Liver (tissue), 9 donors: ENCODE results near the gene TMEM100. TPM values are rescaled to one million over a fixed set of nuclear protein-coding genes. Genes with fewer than 3 reads are reported as not detected.

Experiments used
- DNase-seq: peaks from one replicate; pipeline ENCODE4 v3.0.0-alpha.2; 2017; ENCODE audit warnings: low spot score
- H3K27ac ChIP-seq, 2 donors: one replicate each; pipeline ENCODE4 v1.7.0; 2013; ENCODE audit warnings: inconsistent platforms in 2 of 2, low read length in 2 of 2, control low read depth in 1 of 2, low read depth in 1 of 2, mild to moderate bottlenecking in 1 of 2
- H3K27me3 ChIP-seq, 4 donors: one replicate each; pipeline versions ENCODE4 v1.6.1 to v1.7.0; 2013; ENCODE audit warnings: low read length in 3 of 4, inconsistent platforms in 1 of 4, mild to moderate bottlenecking in 1 of 4, moderate library complexity in 1 of 4; ENCODE audit not compliant: control insufficient read depth in 4 of 4, insufficient read depth in 4 of 4
- H3K36me3 ChIP-seq, 4 donors: one replicate each; pipeline versions ENCODE4 v1.6.1 to v1.7.0; 2013; ENCODE audit warnings: low read length in 3 of 4, mild to moderate bottlenecking in 3 of 4, low read depth in 1 of 4, moderate library complexity in 1 of 4; ENCODE audit not compliant: control insufficient read depth in 4 of 4, insufficient read depth in 3 of 4
- H3K4me1 ChIP-seq, 4 donors: one replicate each; pipeline versions ENCODE4 v1.6.1 to v1.7.0; 2013; ENCODE audit warnings: low read length in 3 of 4, mild to moderate bottlenecking in 3 of 4, moderate library complexity in 1 of 4; ENCODE audit not compliant: control insufficient read depth in 4 of 4, insufficient read depth in 4 of 4
- H3K4me3 ChIP-seq, 3 donors: one replicate each; pipeline versions ENCODE4 v1.6.1 to v1.7.0; 2013; ENCODE audit warnings: low read length in 3 of 3, control low read depth in 1 of 3, low read depth in 1 of 3, mild to moderate bottlenecking in 1 of 3
- H3K9ac ChIP-seq, 2 donors: one replicate each; pipeline ENCODE4 v1.7.0; 2013; ENCODE audit warnings: low read length in 2 of 2, mild to moderate bottlenecking in 2 of 2, moderate library complexity in 2 of 2, control low read depth in 1 of 2, low read depth in 1 of 2
- H3K9me3 ChIP-seq, 4 donors: one replicate each; pipeline versions ENCODE4 v1.6.1 to v1.7.0; 2013; ENCODE audit warnings: low read length in 3 of 4; ENCODE audit not compliant: control insufficient read depth in 4 of 4
- EGR1 ChIP-seq, 2 donors: IDR thresholded peaks; 2 replicates each; pipeline ENCODE4 v1.6.1; 2016 to 2018; ENCODE audit warnings: antibody characterized with exemption in 2 of 2, low read depth in 2 of 2
- FOXA2 ChIP-seq: IDR thresholded peaks from 2 replicates; pipeline ENCODE4 v1.6.1; 2016; ENCODE audit warnings: antibody characterized with exemption
- GABPA ChIP-seq, 2 donors: IDR thresholded peaks in 1 of 2; conservative IDR thresholded peaks in 1 of 2; 2 replicates each; pipeline ENCODE4 v1.6.1; 2016; ENCODE audit warnings: antibody characterized with exemption in 2 of 2, mild to moderate bottlenecking in 1 of 2, moderate library complexity in 1 of 2
- HNF4A ChIP-seq, 2 donors: conservative IDR thresholded peaks; 2 replicates each; pipeline ENCODE4 v1.6.1; 2016; ENCODE audit warnings: antibody characterized with exemption in 2 of 2, mild to moderate bottlenecking in 2 of 2
- HNF4G ChIP-seq: IDR thresholded peaks from 2 replicates; pipeline ENCODE4 v1.6.1; 2016; ENCODE audit warnings: antibody characterized with exemption
- JUND ChIP-seq, 2 donors: IDR thresholded peaks; 2 replicates each; pipeline ENCODE4 v1.6.1; 2016; ENCODE audit warnings: antibody characterized with exemption in 2 of 2
- NR2F2 ChIP-seq: IDR thresholded peaks from 2 replicates; pipeline ENCODE4 v1.6.1; 2016; ENCODE audit warnings: antibody characterized with exemption
- RAD21 ChIP-seq, 2 donors: IDR thresholded peaks; 2 replicates each; pipeline ENCODE4 v1.6.1; 2016; ENCODE audit warnings: antibody characterized with exemption in 2 of 2, mild to moderate bottlenecking in 2 of 2
- RXRA ChIP-seq, 2 donors: IDR thresholded peaks; 2 replicates each; pipeline ENCODE4 v1.6.1; 2017 to 2018; ENCODE audit warnings: antibody characterized with exemption in 2 of 2, mild to moderate bottlenecking in 1 of 2
- SP1 ChIP-seq: IDR thresholded peaks from 2 replicates; pipeline ENCODE4 v1.6.1; 2018; ENCODE audit warnings: antibody characterized with exemption, mild to moderate bottlenecking
- TAF1 ChIP-seq: conservative IDR thresholded peaks from 2 replicates; pipeline ENCODE4 v1.6.1; 2016; ENCODE audit warnings: antibody characterized with exemption, mild to moderate bottlenecking
- YY1 ChIP-seq: IDR thresholded peaks from 2 replicates; pipeline ENCODE4 v1.6.1; 2016; ENCODE audit warnings: antibody characterized with exemption, mild to moderate bottlenecking
- WGBS: extraction: QIAGEN DNeasy Blood & Tissue Kit; methylation state at CpG from one replicate; pipeline ENCODE4 v1.1.7; 2013; 5-methylcytosine and 5-hydroxymethylcytosine counted together
- polyA plus RNA-seq, 2 donors: library from polyadenylated mRNA; stranded (reverse) in 1 of 2; unstranded in 1 of 2; fragments of 200-250 nt in 1 of 2; fragments of >200 nt in 1 of 2; fragmentation: Nextera tagmentation in 1 of 2; extraction: Ambion mirVana in 1 of 2; gene quantifications; one replicate each; pipeline versions ENCODE4 v1.2.1 to v1.2.3, GENCODE V29; 2013 to 2015
- total RNA-seq, 2 donors: library from RNA; depleted of rRNA; stranded (reverse); fragments of >200 nt; gene quantifications; one replicate each; pipeline ENCODE4 v1.2.3, GENCODE V29; 2014
- TF ChIP-seq, protein P1 (sequence below): IDR thresholded peaks from 2 replicates; pipeline ENCODE4 v1.6.1; 2016; ENCODE audit warnings: antibody characterized with exemption
- TF ChIP-seq, protein P2 (sequence below): IDR thresholded peaks from 2 replicates; pipeline ENCODE4 v1.6.1; 2016; ENCODE audit warnings: antibody characterized with exemption, mild to moderate bottlenecking
- TF ChIP-seq, protein P3 (sequence below): IDR thresholded peaks from 2 replicates; pipeline ENCODE4 v1.6.1; 2016; ENCODE audit warnings: antibody characterized with exemption
- TF ChIP-seq, protein P4 (sequence below): fragments of 150-350 bp; IDR thresholded peaks from 2 replicates; pipeline ENCODE4 v1.5.1; 2017; ENCODE audit warnings: improper control_type of control experiment, low read depth, low read length; ENCODE audit not compliant: missing input control
- TF ChIP-seq, protein P5 (sequence below): IDR thresholded peaks from 2 replicates; pipeline ENCODE4 v1.6.1; 2016; ENCODE audit warnings: antibody characterized with exemption
- donor health status: healthy.
- donor health status: healthy.
- donor health status: healthy.
- donor health status: healthy.
- donor health status: healthy.

The TMEM100 gene
- total and polyA plus RNA-seq, 4 donors, result 0.09 to 4.8 (median 2.3) TPM

DNA sequence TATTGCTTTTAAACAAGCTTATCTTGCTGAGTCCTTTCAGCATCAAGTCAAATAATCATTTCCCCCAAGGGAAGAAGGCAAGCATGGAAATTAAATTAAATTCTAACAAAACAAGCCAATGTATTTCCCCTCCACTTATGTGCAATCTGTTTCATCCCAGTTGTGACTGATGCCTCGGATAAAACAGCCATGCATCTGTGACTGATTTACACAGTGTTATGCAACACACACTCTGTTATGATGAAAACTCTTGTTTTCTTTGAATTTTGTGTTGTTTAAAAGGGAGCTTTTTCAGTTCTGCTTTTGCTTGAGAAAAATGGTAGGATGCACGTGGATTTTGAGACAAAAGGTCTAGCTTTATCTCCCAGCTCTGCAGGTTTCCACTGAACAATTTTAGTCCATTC, 32.6 kb downstream of the TMEM100 start:
- Histone ChIP-seq H3K36me3 (no peaks in the 10 kb centered on the region), H3K4me3 (no peak overlapping the region), H3K9ac (no peak overlapping the region), H3K4me1 (peaks cover 3 to 19% (median 5%) of the 10 kb centered on the region in 4 donors), H3K9me3 (no peaks in the 10 kb centered on the region), H3K27me3 (no peaks in the 10 kb centered on the region), H3K27ac (peak overlapping the region; percentile 62 to 64)
- 29% methylated on average over 2 of the region's 2 CpGs for WGBS
- TF ChIP-seq, protein P1, sequence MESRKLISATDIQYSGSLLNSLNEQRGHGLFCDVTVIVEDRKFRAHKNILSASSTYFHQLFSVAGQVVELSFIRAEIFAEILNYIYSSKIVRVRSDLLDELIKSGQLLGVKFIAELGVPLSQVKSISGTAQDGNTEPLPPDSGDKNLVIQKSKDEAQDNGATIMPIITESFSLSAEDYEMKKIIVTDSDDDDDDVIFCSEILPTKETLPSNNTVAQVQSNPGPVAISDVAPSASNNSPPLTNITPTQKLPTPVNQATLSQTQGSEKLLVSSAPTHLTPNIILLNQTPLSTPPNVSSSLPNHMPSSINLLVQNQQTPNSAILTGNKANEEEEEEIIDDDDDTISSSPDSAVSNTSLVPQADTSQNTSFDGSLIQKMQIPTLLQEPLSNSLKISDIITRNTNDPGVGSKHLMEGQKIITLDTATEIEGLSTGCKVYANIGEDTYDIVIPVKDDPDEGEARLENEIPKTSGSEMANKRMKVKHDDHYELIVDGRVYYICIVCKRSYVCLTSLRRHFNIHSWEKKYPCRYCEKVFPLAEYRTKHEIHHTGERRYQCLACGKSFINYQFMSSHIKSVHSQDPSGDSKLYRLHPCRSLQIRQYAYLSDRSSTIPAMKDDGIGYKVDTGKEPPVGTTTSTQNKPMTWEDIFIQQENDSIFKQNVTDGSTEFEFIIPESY, result peak; percentile 11
- peak; percentile 11 to 25 for TF ChIP-seq RAD21 (IDR thresholded peaks at IDR 0.05)
- TF ChIP-seq YY1, result peak; percentile 25
- peak in 1 of 2 donors; percentile 34 for TF ChIP-seq JUND (IDR thresholded peaks at IDR 0.05)
- peak; percentile 47 for TF ChIP-seq FOXA2
- no peak for TF ChIP-seq GABPA (IDR thresholded peaks at IDR 0.05 in 1 of 2, conservative IDR thresholded peaks at IDR 0.05 in 1 of 2)
- TF ChIP-seq HNF4A (conservative IDR thresholded peaks at IDR 0.05), result peak; percentile 5 to 20
- TF ChIP-seq, protein P2, sequence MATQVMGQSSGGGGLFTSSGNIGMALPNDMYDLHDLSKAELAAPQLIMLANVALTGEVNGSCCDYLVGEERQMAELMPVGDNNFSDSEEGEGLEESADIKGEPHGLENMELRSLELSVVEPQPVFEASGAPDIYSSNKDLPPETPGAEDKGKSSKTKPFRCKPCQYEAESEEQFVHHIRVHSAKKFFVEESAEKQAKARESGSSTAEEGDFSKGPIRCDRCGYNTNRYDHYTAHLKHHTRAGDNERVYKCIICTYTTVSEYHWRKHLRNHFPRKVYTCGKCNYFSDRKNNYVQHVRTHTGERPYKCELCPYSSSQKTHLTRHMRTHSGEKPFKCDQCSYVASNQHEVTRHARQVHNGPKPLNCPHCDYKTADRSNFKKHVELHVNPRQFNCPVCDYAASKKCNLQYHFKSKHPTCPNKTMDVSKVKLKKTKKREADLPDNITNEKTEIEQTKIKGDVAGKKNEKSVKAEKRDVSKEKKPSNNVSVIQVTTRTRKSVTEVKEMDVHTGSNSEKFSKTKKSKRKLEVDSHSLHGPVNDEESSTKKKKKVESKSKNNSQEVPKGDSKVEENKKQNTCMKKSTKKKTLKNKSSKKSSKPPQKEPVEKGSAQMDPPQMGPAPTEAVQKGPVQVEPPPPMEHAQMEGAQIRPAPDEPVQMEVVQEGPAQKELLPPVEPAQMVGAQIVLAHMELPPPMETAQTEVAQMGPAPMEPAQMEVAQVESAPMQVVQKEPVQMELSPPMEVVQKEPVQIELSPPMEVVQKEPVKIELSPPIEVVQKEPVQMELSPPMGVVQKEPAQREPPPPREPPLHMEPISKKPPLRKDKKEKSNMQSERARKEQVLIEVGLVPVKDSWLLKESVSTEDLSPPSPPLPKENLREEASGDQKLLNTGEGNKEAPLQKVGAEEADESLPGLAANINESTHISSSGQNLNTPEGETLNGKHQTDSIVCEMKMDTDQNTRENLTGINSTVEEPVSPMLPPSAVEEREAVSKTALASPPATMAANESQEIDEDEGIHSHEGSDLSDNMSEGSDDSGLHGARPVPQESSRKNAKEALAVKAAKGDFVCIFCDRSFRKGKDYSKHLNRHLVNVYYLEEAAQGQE, result no peak
- TF ChIP-seq, protein P3, sequence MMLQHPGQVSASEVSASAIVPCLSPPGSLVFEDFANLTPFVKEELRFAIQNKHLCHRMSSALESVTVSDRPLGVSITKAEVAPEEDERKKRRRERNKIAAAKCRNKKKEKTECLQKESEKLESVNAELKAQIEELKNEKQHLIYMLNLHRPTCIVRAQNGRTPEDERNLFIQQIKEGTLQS, result peak; percentile 65
- peak in 1 of 2 donors; percentile 43 for TF ChIP-seq RXRA (IDR thresholded peaks at IDR 0.05)
- DNase-seq, result no peak

DNA sequence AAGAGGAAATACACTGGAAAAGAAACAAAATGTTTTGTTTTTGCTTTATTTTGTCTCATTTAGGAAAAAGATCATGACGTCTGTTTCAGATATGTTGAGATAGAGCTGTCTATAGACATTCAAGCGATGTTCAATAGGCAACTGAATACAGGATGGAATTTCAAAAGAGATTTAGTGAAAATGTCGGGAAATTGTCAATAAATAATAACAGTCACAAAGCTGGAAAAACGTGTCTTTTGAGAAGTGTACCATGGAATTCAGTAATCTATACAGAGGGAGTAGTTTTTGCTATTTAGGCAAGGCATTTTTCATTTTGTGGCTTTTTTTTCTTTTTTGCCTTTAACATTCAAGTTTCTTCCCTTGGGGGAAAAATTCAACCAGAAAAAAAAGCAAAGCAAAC, 33.0 kb downstream of the TMEM100 start:
- Histone ChIP-seq H3K4me3 (no peak overlapping the region), H3K9ac (no peak overlapping the region), H3K4me1 (peaks cover 3 to 19% (median 5%) of the 10 kb centered on the region in 4 donors), H3K36me3 (no peaks in the 10 kb centered on the region), H3K27ac (peak overlapping the region; percentile 62 to 64), H3K27me3 (no peaks in the 10 kb centered on the region), H3K9me3 (no peaks in the 10 kb centered on the region)
- DNase-seq, result no peak
- WGBS, result 86% methylated on average over 4 of the region's 4 CpGs
- TF ChIP-seq RXRA (IDR thresholded peaks at IDR 0.05) (no peak), EGR1 (IDR thresholded peaks at IDR 0.05; ENCODE audit: low read depth in 2 of 2) (no peak), YY1 (no peak), HNF4A (conservative IDR thresholded peaks at IDR 0.05) (no peak), NR2F2 (no peak), JUND (IDR thresholded peaks at IDR 0.05) (no peak), SP1 (no peak), TAF1 (no peak), HNF4G (no peak), RAD21 (IDR thresholded peaks at IDR 0.05) (no peak), GABPA (IDR thresholded peaks at IDR 0.05 in 1 of 2, conservative IDR thresholded peaks at IDR 0.05 in 1 of 2) (no peak), FOXA2 (no peak)
- TF ChIP-seq, protein P2, result no peak
- TF ChIP-seq, protein P3, result no peak
- TF ChIP-seq, protein P1, result no peak
- TF ChIP-seq, protein P4, sequence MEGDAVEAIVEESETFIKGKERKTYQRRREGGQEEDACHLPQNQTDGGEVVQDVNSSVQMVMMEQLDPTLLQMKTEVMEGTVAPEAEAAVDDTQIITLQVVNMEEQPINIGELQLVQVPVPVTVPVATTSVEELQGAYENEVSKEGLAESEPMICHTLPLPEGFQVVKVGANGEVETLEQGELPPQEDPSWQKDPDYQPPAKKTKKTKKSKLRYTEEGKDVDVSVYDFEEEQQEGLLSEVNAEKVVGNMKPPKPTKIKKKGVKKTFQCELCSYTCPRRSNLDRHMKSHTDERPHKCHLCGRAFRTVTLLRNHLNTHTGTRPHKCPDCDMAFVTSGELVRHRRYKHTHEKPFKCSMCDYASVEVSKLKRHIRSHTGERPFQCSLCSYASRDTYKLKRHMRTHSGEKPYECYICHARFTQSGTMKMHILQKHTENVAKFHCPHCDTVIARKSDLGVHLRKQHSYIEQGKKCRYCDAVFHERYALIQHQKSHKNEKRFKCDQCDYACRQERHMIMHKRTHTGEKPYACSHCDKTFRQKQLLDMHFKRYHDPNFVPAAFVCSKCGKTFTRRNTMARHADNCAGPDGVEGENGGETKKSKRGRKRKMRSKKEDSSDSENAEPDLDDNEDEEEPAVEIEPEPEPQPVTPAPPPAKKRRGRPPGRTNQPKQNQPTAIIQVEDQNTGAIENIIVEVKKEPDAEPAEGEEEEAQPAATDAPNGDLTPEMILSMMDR, result no peak
- TF ChIP-seq, protein P5, sequence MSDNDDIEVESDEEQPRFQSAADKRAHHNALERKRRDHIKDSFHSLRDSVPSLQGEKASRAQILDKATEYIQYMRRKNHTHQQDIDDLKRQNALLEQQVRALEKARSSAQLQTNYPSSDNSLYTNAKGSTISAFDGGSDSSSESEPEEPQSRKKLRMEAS, result no peak
